Stimulated activated CD4-positive, alpha-beta T cell treated with anti-CD3 and anti-CD28 coated beads, Interleukin-1b, Interleukin-23, amount 100 ng/mL, for 4 hours (primary cell): ENCODE measurements around the gene FCRL4.
"Not testable (repeated sequence)": the region's sequence is repeated elsewhere in the genome, so short reads cannot be mapped to it uniquely, and the experiment has no call there.

Experiments
- DNase-seq, 2 donors: peaks; one replicate each; pipeline ENCODE4 v3.0.0-alpha.2; 2020; ENCODE audit warnings: low read depth in 2 of 2

Gene FCRL4

DNA sequence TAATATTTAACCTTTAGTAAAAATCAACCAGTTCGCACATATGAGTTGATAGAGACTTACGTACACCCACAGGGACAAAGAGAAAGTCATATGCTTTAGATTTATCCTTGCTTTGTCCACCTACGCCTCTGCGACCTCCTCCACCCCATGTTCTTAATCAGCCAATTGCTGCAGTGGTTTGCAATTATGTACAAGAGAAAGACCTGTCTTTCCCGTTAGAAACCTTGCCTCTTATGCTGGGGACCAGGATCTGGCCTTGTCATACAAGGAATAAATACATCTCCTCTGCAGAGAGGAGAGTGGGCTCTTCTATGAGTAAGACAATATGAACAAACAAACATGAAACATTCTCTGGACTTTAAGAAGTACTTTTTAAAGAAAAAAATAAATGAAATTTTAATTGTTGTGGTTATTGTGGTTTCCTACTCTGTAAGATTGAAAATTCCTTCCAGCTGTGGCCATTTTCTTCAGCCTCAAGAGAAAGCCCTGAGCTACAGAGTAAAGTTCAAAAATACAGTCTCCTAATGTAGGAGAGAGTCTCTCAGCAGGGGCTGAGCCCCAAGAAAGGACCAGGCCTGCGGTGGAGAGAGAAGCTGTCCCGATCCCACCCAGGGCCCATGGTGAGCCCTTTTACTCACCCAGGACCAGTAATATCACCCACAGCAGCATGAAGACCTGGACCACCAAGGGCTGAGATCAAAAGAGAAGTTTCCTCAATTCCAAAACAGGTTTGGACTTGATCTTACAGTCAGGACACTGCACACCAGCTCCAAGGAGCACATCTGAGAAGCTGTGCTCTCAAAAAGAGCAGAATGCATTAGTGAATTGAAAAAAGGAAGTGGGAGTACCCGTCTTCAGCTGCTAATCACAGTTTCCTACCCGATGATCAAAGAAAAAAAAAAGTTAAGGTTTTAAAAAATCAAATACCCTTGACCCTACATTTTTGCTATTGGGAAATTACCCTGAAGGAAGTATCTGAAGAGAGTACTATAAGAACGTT is 45.9 kb downstream of the FCRL4 start, which contains the start of gene FCRL5:
Gene FCRL5 (minus strand): TSS at position 822 of the 1,000 bp plus-strand sequence. CDS start 153 bp downstream, at position 669.
- DNase-seq, result no peak

DNA sequence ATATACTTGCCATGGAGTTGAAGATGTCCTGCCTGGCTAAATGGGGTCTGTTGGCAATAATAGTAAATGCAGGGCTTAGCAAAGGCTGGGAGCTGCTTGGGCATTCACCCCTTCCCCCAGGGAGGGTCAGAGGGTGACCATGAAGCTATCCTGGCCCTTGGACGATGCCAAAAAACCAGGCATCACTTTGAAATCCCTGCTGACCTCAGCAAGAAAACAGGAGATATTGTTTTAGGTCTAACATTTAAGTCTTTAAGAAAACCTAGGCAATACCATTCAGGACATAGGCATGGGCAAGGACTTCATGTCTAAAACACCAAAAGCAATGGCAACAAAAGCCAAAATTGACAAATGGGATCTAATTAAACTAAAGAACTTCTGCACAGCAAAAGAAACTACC is 49.8 kb downstream of the FCRL4 start:
- DNase-seq, result not testable (repeated sequence)

GRCh38 chr1:157542676-157543075 is 55.2 kb downstream of the FCRL4 start:
- DNase-seq, result no peak

- DNase-seq, result no peak
Observed at GRCh38 chr1:157540852-157541251, 57.0 kb downstream of the FCRL4 start.

- no peak for DNase-seq
Observed at GRCh38 chr1:157540160-157540748, 57.6 kb downstream of the FCRL4 start.

GRCh38 chr1:157539568-157539967 is 58.3 kb downstream of the FCRL4 start:
- DNase-seq, result no peak

DNA sequence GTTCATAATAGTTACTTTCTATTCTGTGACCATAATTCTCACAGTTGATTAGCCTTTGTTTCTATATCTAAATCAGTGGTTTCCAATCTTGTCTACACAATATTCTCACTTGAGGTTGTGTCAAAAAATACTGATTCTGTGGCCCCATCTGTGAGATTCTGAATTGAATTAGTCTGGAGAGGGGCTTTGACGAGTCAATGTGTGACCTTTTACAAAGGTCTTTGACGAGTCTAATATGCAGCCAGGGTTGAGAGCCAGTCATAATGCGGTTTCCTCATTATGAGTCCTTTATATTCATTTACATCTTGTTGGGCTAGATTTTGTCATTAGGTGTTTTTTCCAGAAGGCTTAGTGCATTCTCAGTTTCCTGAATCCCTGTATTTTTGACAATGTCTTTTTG is 65.3 kb downstream of the FCRL4 start:
- no peak for DNase-seq

DNA sequence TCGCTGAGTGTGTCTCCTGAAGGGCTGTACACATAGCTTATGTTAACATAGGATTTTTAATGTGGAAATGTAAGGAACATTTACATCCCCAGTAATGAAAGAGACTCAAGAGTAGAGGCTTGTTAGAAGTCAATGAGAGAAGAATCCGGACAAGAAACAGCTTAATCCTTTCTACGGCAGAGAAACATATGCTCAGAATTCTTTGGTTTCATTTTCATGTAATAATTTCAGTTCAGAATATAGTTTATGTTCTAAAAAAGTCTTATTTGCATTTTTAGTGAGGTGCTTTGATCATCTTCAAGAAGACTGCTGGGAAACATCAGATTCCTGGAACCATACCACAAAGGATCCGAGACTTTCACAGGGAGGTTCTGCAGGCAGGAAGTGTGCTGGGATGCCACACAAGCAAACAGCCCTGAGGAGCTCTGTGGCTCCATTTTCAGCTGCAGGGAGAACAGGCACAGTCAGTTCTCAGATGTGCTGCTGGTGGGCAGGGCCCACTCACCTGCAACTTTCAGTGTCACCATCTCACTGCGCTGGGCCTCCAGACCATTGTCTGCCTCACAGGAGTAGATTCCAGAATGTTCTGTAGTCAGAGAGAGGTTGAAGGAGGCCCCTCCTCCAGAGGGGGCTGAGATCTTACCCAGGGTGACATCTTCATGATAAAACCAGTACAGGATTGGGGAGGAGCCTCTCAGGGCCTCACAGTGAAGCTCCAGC is 74.0 kb downstream of the FCRL4 start:
- DNase-seq, result no peak
